HepG2 (cell line): ENCODE data around the gene ETFB. TPM values are rescaled to one million over a fixed set of nuclear protein-coding genes. Genes with fewer than 3 reads are reported as not detected.

Experiments
- E2F5 ChIP-seq: sonication (generic); formaldehyde crosslinking; conservative IDR thresholded peaks from 2 replicates; pipeline ENCODE4 v1.4.0; 2020; ENCODE audit warnings: missing genetic modification reagents
- HNF1A ChIP-seq, 2 experiments: sonication (generic) in 1 of 2; formaldehyde crosslinking in 1 of 2; IDR thresholded peaks; 2 replicates each; pipeline versions ENCODE4 v1.4.0 to v1.6.1; 2016 to 2020; ENCODE audit warnings: borderline replicate concordance in 1 of 2, low read depth in 1 of 2, mild to moderate bottlenecking in 1 of 2, missing genetic modification reagents in 1 of 2
- KDM6A ChIP-seq: IDR thresholded peaks from 2 replicates; pipeline ENCODE4 v1.6.1; 2016; ENCODE audit warnings: low read depth
- KLF15 ChIP-seq: sonication (generic); formaldehyde crosslinking; IDR thresholded peaks from 2 replicates; pipeline ENCODE4 v1.8.1; 2023; ENCODE audit warnings: borderline replicate concordance, mild to moderate bottlenecking, inconsistent platforms, missing genetic modification reagents, mixed read lengths
- NCOA5 ChIP-seq: sonication (generic); formaldehyde crosslinking; IDR thresholded peaks from 2 replicates; pipeline ENCODE4 v1.4.0; 2020; ENCODE audit warnings: missing genetic modification reagents
- RBFOX2 ChIP-seq: fragments of 200-400 bp; formaldehyde crosslinking; IDR thresholded peaks from 2 replicates; pipeline ENCODE4 v1.6.1; 2017; ENCODE audit warnings: low read depth, mild to moderate bottlenecking, low read length
- TOPORS ChIP-seq: sonication (generic); formaldehyde crosslinking; IDR thresholded peaks from 2 replicates; pipeline ENCODE4 v1.8.0; 2023; ENCODE audit warnings: mild to moderate bottlenecking, missing genetic modification reagents
- TRIM22 ChIP-seq: fragments of 450-650 bp; IDR thresholded peaks from 2 replicates; pipeline ENCODE4 v1.6.1; 2017
- ZNF276 ChIP-seq: sonication (generic); formaldehyde crosslinking; IDR thresholded peaks from 2 replicates; pipeline ENCODE4 v1.4.0; 2020; ENCODE audit warnings: mild to moderate bottlenecking, low read depth, missing genetic modification reagents
- ZNF644 ChIP-seq: IDR thresholded peaks from 2 replicates; pipeline ENCODE4 v1.6.1; 2016; ENCODE audit warnings: low read depth
- polyA plus RNA-seq, 8 experiments: library from polyadenylated mRNA; depleted of rRNA in 3 of 8; stranded (reverse) in 7 of 8; unstranded in 1 of 8; fragments of >200 nt; fragmentation: Illumina TruSeq in 4 of 8; extraction: Trizol in 4 of 8; gene quantifications; 2 replicates each; pipeline versions ENCODE4 v1.2.1 to v1.2.3, GENCODE V29; 2011 to 2016; ENCODE audit warnings: low read depth in 4 of 8, missing spikeins in 1 of 8, mixed read lengths in 1 of 8; ENCODE audit not compliant: insufficient read depth in 1 of 8
- total RNA-seq, 5 experiments: library from RNA; depleted of rRNA; stranded (reverse); fragments of >200 nt; fragmentation: Illumina TruSeq; extraction: Trizol; gene quantifications; 2 replicates each; pipeline ENCODE4 v1.2.3, GENCODE V29; 2016; ENCODE audit warnings: low read depth in 1 of 5
- TF ChIP-seq, protein P1 (sequence below): sonication (generic); formaldehyde crosslinking; IDR thresholded peaks from 2 replicates; pipeline ENCODE4 v1.4.0; 2020; ENCODE audit warnings: missing genetic modification reagents, borderline replicate concordance
- TF ChIP-seq, protein P2 (sequence below): sonication (generic); formaldehyde crosslinking; IDR thresholded peaks from 2 replicates; pipeline ENCODE4 v1.4.0; 2020; ENCODE audit warnings: missing genetic modification reagents, borderline replicate concordance

ETFB gene
- total and polyA plus RNA-seq, 2 of the 13 experiments (the other 11 are each of a cell fraction or from before 2014, with no cell fraction given): 678 to 1,314 TPM

GRCh38 chr19:51366389-51367254, 434 bp upstream of the ETFB start (continued):
- TF ChIP-seq HNF1A (IDR thresholded peaks at IDR 0.05; ENCODE audit: low read depth) (no peak), HNF1A (CRISPR knock-in tag; IDR thresholded peaks at IDR 0.05; ENCODE audit: borderline replicate concordance) (no peak), RBFOX2 (peak; percentile 88), KLF15 (CRISPR knock-in tag) (no peak), E2F5 (CRISPR knock-in tag) (no peak), ZNF276 (CRISPR knock-in tag) (no peak), ZNF644 (CRISPR knock-in tag) (no peak), NCOA5 (CRISPR knock-in tag) (no peak), TOPORS (CRISPR knock-in tag) (no peak; the same call in none of the 2 replicates), KDM6A (no peak), TRIM22 (no peak)
- TF ChIP-seq, protein P1, sequence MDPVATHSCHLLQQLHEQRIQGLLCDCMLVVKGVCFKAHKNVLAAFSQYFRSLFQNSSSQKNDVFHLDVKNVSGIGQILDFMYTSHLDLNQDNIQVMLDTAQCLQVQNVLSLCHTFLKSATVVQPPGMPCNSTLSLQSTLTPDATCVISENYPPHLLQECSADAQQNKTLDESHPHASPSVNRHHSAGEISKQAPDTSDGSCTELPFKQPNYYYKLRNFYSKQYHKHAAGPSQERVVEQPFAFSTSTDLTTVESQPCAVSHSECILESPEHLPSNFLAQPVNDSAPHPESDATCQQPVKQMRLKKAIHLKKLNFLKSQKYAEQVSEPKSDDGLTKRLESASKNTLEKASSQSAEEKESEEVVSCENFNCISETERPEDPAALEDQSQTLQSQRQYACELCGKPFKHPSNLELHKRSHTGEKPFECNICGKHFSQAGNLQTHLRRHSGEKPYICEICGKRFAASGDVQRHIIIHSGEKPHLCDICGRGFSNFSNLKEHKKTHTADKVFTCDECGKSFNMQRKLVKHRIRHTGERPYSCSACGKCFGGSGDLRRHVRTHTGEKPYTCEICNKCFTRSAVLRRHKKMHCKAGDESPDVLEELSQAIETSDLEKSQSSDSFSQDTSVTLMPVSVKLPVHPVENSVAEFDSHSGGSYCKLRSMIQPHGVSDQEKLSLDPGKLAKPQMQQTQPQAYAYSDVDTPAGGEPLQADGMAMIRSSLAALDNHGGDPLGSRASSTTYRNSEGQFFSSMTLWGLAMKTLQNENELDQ (CRISPR knock-in tag): 0 out of 2 replicates have a peak, but pooled peaks have one; percentile 17
- TF ChIP-seq, protein P2, sequence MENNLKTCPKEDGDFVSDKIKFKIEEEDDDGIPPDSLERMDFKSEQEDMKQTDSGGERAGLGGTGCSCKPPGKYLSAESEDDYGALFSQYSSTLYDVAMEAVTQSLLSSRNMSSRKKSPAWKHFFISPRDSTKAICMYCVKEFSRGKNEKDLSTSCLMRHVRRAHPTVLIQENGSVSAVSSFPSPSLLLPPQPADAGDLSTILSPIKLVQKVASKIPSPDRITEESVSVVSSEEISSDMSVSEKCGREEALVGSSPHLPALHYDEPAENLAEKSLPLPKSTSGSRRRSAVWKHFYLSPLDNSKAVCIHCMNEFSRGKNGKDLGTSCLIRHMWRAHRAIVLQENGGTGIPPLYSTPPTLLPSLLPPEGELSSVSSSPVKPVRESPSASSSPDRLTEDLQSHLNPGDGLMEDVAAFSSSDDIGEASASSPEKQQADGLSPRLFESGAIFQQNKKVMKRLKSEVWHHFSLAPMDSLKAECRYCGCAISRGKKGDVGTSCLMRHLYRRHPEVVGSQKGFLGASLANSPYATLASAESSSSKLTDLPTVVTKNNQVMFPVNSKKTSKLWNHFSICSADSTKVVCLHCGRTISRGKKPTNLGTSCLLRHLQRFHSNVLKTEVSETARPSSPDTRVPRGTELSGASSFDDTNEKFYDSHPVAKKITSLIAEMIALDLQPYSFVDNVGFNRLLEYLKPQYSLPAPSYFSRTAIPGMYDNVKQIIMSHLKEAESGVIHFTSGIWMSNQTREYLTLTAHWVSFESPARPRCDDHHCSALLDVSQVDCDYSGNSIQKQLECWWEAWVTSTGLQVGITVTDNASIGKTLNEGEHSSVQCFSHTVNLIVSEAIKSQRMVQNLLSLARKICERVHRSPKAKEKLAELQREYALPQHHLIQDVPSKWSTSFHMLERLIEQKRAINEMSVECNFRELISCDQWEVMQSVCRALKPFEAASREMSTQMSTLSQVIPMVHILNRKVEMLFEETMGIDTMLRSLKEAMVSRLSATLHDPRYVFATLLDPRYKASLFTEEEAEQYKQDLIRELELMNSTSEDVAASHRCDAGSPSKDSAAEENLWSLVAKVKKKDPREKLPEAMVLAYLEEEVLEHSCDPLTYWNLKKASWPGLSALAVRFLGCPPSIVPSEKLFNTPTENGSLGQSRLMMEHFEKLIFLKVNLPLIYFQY (CRISPR knock-in tag): no peak
